Skeletal muscle tissue (tissue), 4 donors: Measurements from ENCODE around the gene SLC22A12. TPM values are rescaled to one million over a fixed set of nuclear protein-coding genes. Genes with fewer than 3 reads are reported as not detected.

Experiments used
- H3K27ac ChIP-seq: one replicate; pipeline ENCODE4 v1.7.0; 2013; ENCODE audit warnings: mild to moderate bottlenecking, low read depth, low read length, inconsistent platforms
- H3K27me3 ChIP-seq, 3 donors: one replicate each; pipeline ENCODE4 v1.7.0; 2013; ENCODE audit warnings: low read length in 3 of 3; ENCODE audit not compliant: control insufficient read depth in 3 of 3, insufficient read depth in 3 of 3
- H3K36me3 ChIP-seq, 3 donors: one replicate each; pipeline ENCODE4 v1.7.0; 2013; ENCODE audit warnings: low read length in 3 of 3; ENCODE audit not compliant: control insufficient read depth in 3 of 3, insufficient read depth in 3 of 3
- H3K4me1 ChIP-seq, 3 donors: one replicate each; pipeline ENCODE4 v1.7.0; 2013; ENCODE audit warnings: low read length in 3 of 3, mild to moderate bottlenecking in 3 of 3; ENCODE audit not compliant: control insufficient read depth in 3 of 3, insufficient read depth in 3 of 3
- H3K4me3 ChIP-seq, 3 donors: one replicate each; pipeline ENCODE4 v1.7.0; 2013; ENCODE audit warnings: low read length in 3 of 3
- H3K9ac ChIP-seq, 3 donors: one replicate each; pipeline ENCODE4 v1.7.0; 2013; ENCODE audit warnings: low read length in 3 of 3, mild to moderate bottlenecking in 3 of 3, moderate library complexity in 2 of 3, low read depth in 1 of 3
- H3K9me3 ChIP-seq, 3 donors: one replicate each; pipeline ENCODE4 v1.7.0; 2013; ENCODE audit warnings: low read length in 3 of 3; ENCODE audit not compliant: control insufficient read depth in 3 of 3
- total RNA-seq: library from RNA; depleted of rRNA; stranded (reverse); fragments of >200 nt; gene quantifications from one replicate; pipeline ENCODE4 v1.2.3, GENCODE V29; 2014
- donor health status: Osteomylitis.

SLC22A12 gene
- total RNA-seq, 1 donor from 2014 or later = not detected

GRCh38 chr11:64583296-64584262 lies 7.4 kb upstream of the SLC22A12 start:
- Histone ChIP-seq H3K36me3 (no peaks in the 10 kb centered on the region), H3K9me3 (peaks cover 0 to 2% (median 0%) of the 10 kb centered on the region in 3 donors), H3K27ac (no peak overlapping the region), H3K4me1 (no peaks in the 10 kb centered on the region), H3K27me3 (no peaks in the 10 kb centered on the region), H3K4me3 (no peak overlapping the region), H3K9ac (no peak overlapping the region)

GRCh38 chr11:64585150-64585549 lies 5.9 kb upstream of the SLC22A12 start:
- Histone ChIP-seq H3K9ac (no peak overlapping the region), H3K36me3 (no peaks in the 10 kb centered on the region), H3K9me3 (peaks cover 0 to 4% (median 3%) of the 10 kb centered on the region in 3 donors), H3K27ac (no peak overlapping the region), H3K4me1 (no peaks in the 10 kb centered on the region), H3K4me3 (no peak overlapping the region), H3K27me3 (peaks cover 0 to 1% (median 0%) of the 10 kb centered on the region in 3 donors)

GRCh38 chr11:64586366-64586765 lies 4.7 kb upstream of the SLC22A12 start:
- no peaks in the 10 kb centered on the region for H3K36me3 ChIP-seq
- H3K4me3 ChIP-seq = no peak overlapping the region
- H3K27ac ChIP-seq = no peak overlapping the region

GRCh38 chr11:64588701-64589100 lies 2.3 kb upstream of the SLC22A12 start:
- Histone ChIP-seq H3K4me3 (no peak overlapping the region), H3K4me1 (no peaks in the 10 kb centered on the region), H3K27ac (no peak overlapping the region), H3K36me3 (no peaks in the 10 kb centered on the region), H3K27me3 (peaks cover 0 to 8% (median 0%) of the 10 kb centered on the region in 3 donors), H3K9ac (no peak overlapping the region), H3K9me3 (peaks cover 0 to 4% (median 3%) of the 10 kb centered on the region in 3 donors)

More at GRCh38 chr11:64586366-64586765, 4.7 kb upstream of the SLC22A12 start:
- Histone ChIP-seq H3K27me3 (peaks cover 0 to 4% (median 0%) of the 10 kb centered on the region in 3 donors), H3K4me1 (no peaks in the 10 kb centered on the region), H3K9ac (no peak overlapping the region), H3K9me3 (peaks cover 0 to 4% (median 3%) of the 10 kb centered on the region in 3 donors)

GRCh38 chr11:64591257-64592233 lies 525 bp downstream of the SLC22A12 start:
- Histone ChIP-seq H3K36me3 (no peaks in the 10 kb centered on the region), H3K27ac (no peak overlapping the region)

GRCh38 chr11:64592234-64592615 lies 1.2 kb downstream of the SLC22A12 start:
- Histone ChIP-seq H3K27ac (no peak overlapping the region), H3K4me3 (no peak overlapping the region), H3K4me1 (no peaks in the 10 kb centered on the region), H3K27me3 (peaks cover 0 to 8% (median 3%) of the 10 kb centered on the region in 3 donors), H3K9me3 (peaks cover 0 to 5% (median 3%) of the 10 kb centered on the region in 3 donors), H3K36me3 (no peaks in the 10 kb centered on the region), H3K9ac (no peak overlapping the region)

More at GRCh38 chr11:64591257-64592233, 525 bp downstream of the SLC22A12 start:
- no peak overlapping the region for H3K9ac ChIP-seq
- peaks cover 0 to 8% (median 0%) of the 10 kb centered on the region in 3 donors for H3K27me3 ChIP-seq
- no peaks in the 10 kb centered on the region for H3K4me1 ChIP-seq
- peaks cover 0 to 5% (median 3%) of the 10 kb centered on the region in 3 donors for H3K9me3 ChIP-seq
- no peak overlapping the region for H3K4me3 ChIP-seq

GRCh38 chr11:64592656-64593055 lies 1.6 kb downstream of the SLC22A12 start:
- Histone ChIP-seq H3K4me3 (no peak overlapping the region), H3K36me3 (no peaks in the 10 kb centered on the region), H3K4me1 (no peaks in the 10 kb centered on the region), H3K27ac (no peak overlapping the region), H3K9ac (no peak overlapping the region), H3K9me3 (peaks cover 0 to 5% (median 3%) of the 10 kb centered on the region in 3 donors), H3K27me3 (peaks cover 0 to 8% (median 5%) of the 10 kb centered on the region in 3 donors)

GRCh38 chr11:64593156-64594105 lies 2.4 kb downstream of the SLC22A12 start:
- Histone ChIP-seq H3K27ac (no peak overlapping the region), H3K27me3 (peaks cover 0 to 8% (median 5%) of the 10 kb centered on the region in 3 donors), H3K9me3 (peaks cover 0 to 5% (median 2%) of the 10 kb centered on the region in 3 donors), H3K9ac (no peak overlapping the region), H3K4me3 (no peak overlapping the region), H3K36me3 (no peaks in the 10 kb centered on the region), H3K4me1 (no peaks in the 10 kb centered on the region)
